SK-N-MC (cell line): ENCODE measurements around the gene RNASE8.
A peak's percentile ranks its signal among the peaks of the same experiment; 100 is the strongest.

ENCODE experiments used
- DNase-seq: peaks from one replicate; pipeline ENCODE4 v3.0.0-alpha.2; 2011; ENCODE audit warnings: low read depth, low spot score
- H3K27ac ChIP-seq: fragments of 200-600 bp; sonication (generic); 2 replicates; pipeline ENCODE4 v1.5.1; 2016; ENCODE audit warnings: mixed run types
- H3K36me3 ChIP-seq: fragments of 200-600 bp; sonication (generic); 2 replicates; pipeline ENCODE4 v1.6.1; 2017; ENCODE audit warnings: antibody characterized with exemption, low read length, mixed read lengths; ENCODE audit not compliant: insufficient read depth
- H3K4me3 ChIP-seq: fragments of 200-600 bp; sonication (generic); 2 replicates; pipeline ENCODE4 v1.5.1; 2016
- H3K9ac ChIP-seq: fragments of 200-600 bp; sonication (generic); 2 replicates; pipeline ENCODE4 v1.8.0; 2017; ENCODE audit warnings: mixed run types, mixed read lengths; ENCODE audit not compliant: insufficient read length
- H3K9me3 ChIP-seq: fragments of 200-600 bp; sonication (generic); 2 replicates; pipeline ENCODE4 v1.6.1; 2017; ENCODE audit warnings: low read depth, mild to moderate bottlenecking, antibody characterized with exemption, low read length, moderate library complexity, mixed read lengths
- EZH2 ChIP-seq: fragments of 200-600 bp; sonication (generic); IDR thresholded peaks from one replicate; pipeline ENCODE4 v1.6.1; 2017; ENCODE audit warnings: antibody characterized with exemption
- FOXP2 ChIP-seq: optimal IDR thresholded peaks from 2 replicates; pipeline ENCODE3; 2011; ENCODE audit warnings: mild to moderate bottlenecking, moderate library complexity; ENCODE audit not compliant: insufficient read depth; ENCODE audit errors: extremely low read length, control extremely low read depth
- POLR2AphosphoS5 ChIP-seq: IDR thresholded peaks from 2 replicates; pipeline ENCODE4 v1.6.1; 2012; ENCODE audit warnings: mild to moderate bottlenecking, low read depth, low read length, borderline replicate concordance

Gene RNASE8

GRCh38 chr14:21084396-21084795, 26.8 kb downstream of the RNASE8 start:
- no peak for DNase-seq
- Histone ChIP-seq H3K4me3 (no peak overlapping the region), H3K36me3 (peaks cover 75% of the 10 kb centered on the region), H3K27ac (no peak overlapping the region), H3K9ac (no peak overlapping the region), H3K9me3 (no peaks in the 10 kb centered on the region)
- TF ChIP-seq FOXP2 (no peak), POLR2AphosphoS5 (no peak), EZH2 (no peak)

- Histone ChIP-seq H3K27ac (no peak overlapping the region), H3K9ac (no peak overlapping the region), H3K9me3 (no peaks in the 10 kb centered on the region), H3K4me3 (no peak overlapping the region), H3K36me3 (peaks cover 72% of the 10 kb centered on the region)
- DNase-seq: no peak
- TF ChIP-seq EZH2 (no peak), POLR2AphosphoS5 (no peak), FOXP2 (no peak)
These were observed 27.6 kb downstream of the RNASE8 start for GRCh38 chr14:21084998-21085853.

- H3K27ac ChIP-seq: no peak overlapping the region
These were observed 29.3 kb downstream of the RNASE8 start for GRCh38 chr14:21086908-21087293.

GRCh38 chr14:21087294-21088091, 29.9 kb downstream of the RNASE8 start:
- no peak overlapping the region for H3K9ac ChIP-seq
- H3K9me3 ChIP-seq: no peaks in the 10 kb centered on the region
- H3K36me3 ChIP-seq: peaks cover 75% of the 10 kb centered on the region
- peak; percentile 75 for DNase-seq
- H3K27ac ChIP-seq: no peak overlapping the region
- no peak overlapping the region for H3K4me3 ChIP-seq
- no peak for TF ChIP-seq FOXP2
- TF ChIP-seq POLR2AphosphoS5: no peak
- TF ChIP-seq EZH2: no peak

More at GRCh38 chr14:21086908-21087293, 29.3 kb downstream of the RNASE8 start:
- H3K9ac ChIP-seq: no peak overlapping the region
- no peak for DNase-seq
- no peaks in the 10 kb centered on the region for H3K9me3 ChIP-seq
- peaks cover 74% of the 10 kb centered on the region for H3K36me3 ChIP-seq
- no peak overlapping the region for H3K4me3 ChIP-seq
- no peak for TF ChIP-seq FOXP2
- TF ChIP-seq EZH2: no peak
- no peak for TF ChIP-seq POLR2AphosphoS5

- DNase-seq: no peak
- H3K9ac ChIP-seq: no peak overlapping the region
- no peaks in the 10 kb centered on the region for H3K9me3 ChIP-seq
- H3K36me3 ChIP-seq: peaks cover 77% of the 10 kb centered on the region
- no peak for TF ChIP-seq POLR2AphosphoS5
- no peak for TF ChIP-seq EZH2
- no peak for TF ChIP-seq FOXP2
- no peak overlapping the region for H3K27ac ChIP-seq
- H3K4me3 ChIP-seq: no peak overlapping the region
These were observed 31.1 kb downstream of the RNASE8 start for GRCh38 chr14:21088687-21089086.

- no peaks in the 10 kb centered on the region for H3K9me3 ChIP-seq
- H3K36me3 ChIP-seq: peaks cover 73% of the 10 kb centered on the region
- H3K9ac ChIP-seq: no peak overlapping the region
- no peak for TF ChIP-seq FOXP2
- no peak for TF ChIP-seq POLR2AphosphoS5
- no peak overlapping the region for H3K4me3 ChIP-seq
- DNase-seq: no peak
- peak overlapping the region; percentile 51; the same call in 1 of the 2 replicates for H3K27ac ChIP-seq
These were observed 31.6 kb downstream of the RNASE8 start for GRCh38 chr14:21089271-21089670.

- no peak for DNase-seq
- no peak overlapping the region for H3K9ac ChIP-seq
- H3K27ac ChIP-seq: peak overlapping the region; percentile 51; the same call in 1 of the 2 replicates
- no peak overlapping the region for H3K4me3 ChIP-seq
- TF ChIP-seq EZH2 (no peak), POLR2AphosphoS5 (no peak), FOXP2 (no peak)
- peaks cover 67% of the 10 kb centered on the region for H3K36me3 ChIP-seq
- H3K9me3 ChIP-seq: no peaks in the 10 kb centered on the region
These were observed 32.2 kb downstream of the RNASE8 start for GRCh38 chr14:21089877-21090193.

- Histone ChIP-seq H3K9ac (no peak overlapping the region), H3K27ac (no peak overlapping the region), H3K9me3 (no peaks in the 10 kb centered on the region), H3K4me3 (no peak overlapping the region), H3K36me3 (peaks cover 63% of the 10 kb centered on the region)
- DNase-seq: no peak
- TF ChIP-seq FOXP2: no peak
- no peak for TF ChIP-seq POLR2AphosphoS5
- no peak for TF ChIP-seq EZH2
These were observed 32.7 kb downstream of the RNASE8 start for GRCh38 chr14:21090194-21090939.
